Activated naive CD4-positive, alpha-beta T cell treated with anti-CD3 and anti-CD28 coated beads, Interleukin-2, amount 10 ng/mL, durations not matched to agents 7 days and 5 days (primary cell): ENCODE data around the gene FBXO9.

Experiments
- CTCF ChIA-PET: fragments of 350-600 bp; sonication (Branson Sonifier 250); formaldehyde crosslinking; loops from one replicate; lab custom pipeline; 2021; ENCODE audit warnings: antibody characterized with exemption; lab: Charles Lee
- DNase-seq: peaks from one replicate; pipeline ENCODE4 v3.0.0-alpha.2; 2020
- H3K27ac Mint-ChIP-seq: one replicate; pipeline ENCODE4 v1.8.0; 2021; ENCODE audit warnings: mild to moderate bottlenecking, moderate library complexity, mixed read lengths
- H3K27me3 Mint-ChIP-seq: one replicate; pipeline ENCODE4 v1.8.0; 2021; ENCODE audit warnings: mild to moderate bottlenecking, mixed read lengths
- H3K36me3 Mint-ChIP-seq: one replicate; pipeline ENCODE4 v1.8.0; 2021; ENCODE audit warnings: mixed read lengths
- H3K4me1 Mint-ChIP-seq: one replicate; pipeline ENCODE4 v1.8.0; 2021; ENCODE audit warnings: mixed read lengths
- H3K4me3 Mint-ChIP-seq: one replicate; pipeline ENCODE4 v1.8.0; 2021; ENCODE audit warnings: mild to moderate bottlenecking, moderate library complexity, mixed read lengths
- H3K9me3 Mint-ChIP-seq: one replicate; pipeline ENCODE4 v1.8.0; 2021; ENCODE audit warnings: mixed read lengths

Gene FBXO9

DNA sequence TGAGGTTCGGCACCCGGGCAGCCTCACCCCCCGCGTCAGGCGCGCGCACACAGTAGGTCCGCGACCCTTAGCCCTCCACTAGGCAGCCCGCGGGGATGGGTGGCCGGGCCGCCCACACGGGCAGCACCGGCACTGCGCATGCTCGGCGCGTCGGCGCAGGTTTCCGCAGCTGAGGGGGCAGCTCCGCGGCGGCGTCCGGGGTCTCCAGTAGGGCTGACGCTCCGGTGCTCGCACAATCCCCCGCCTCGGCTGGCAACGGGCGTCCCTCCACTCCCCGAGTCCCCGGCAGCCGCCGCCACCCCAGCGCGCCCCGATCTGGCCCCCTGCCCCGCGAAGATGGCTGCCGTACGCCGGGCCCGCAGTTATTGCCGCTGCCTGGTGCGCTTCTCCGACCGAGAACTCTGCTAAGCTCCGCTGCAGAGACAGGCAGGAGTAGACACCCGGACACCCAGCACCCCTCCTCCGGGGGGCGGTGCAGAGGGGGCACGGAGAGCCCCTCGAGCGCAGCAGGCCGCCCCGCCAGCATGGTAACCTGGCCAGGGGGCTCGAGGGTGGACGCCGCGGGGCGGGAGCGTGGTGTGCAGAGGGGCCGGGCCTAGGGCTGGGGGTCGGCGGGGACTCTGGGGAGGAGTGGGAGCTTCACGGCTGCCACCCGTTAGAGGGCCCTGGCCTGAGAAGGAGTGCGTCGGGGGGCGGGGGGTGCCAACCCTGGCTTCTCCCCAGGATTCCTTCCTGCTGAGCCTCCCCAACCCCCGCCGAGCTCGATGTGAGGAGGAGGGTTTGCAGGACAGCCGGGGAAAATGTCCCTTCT, at the start of gene FBXO9:
Gene FBXO9 (plus strand): TSS at position 139 of the 811 bp plus-strand sequence. CDS start 386 bp downstream, at position 525.
- Mint-ChIP-seq H3K4me1 (peaks cover 50% of the 10 kb centered on the region), H3K9me3 (no peaks in the 10 kb centered on the region), H3K27me3 (no peaks in the 10 kb centered on the region), H3K27ac (peak within 1 kb of the TSS; percentile 97), H3K4me3 (peak within 1 kb of the TSS; percentile 99), H3K36me3 (peaks cover 2% of the 10 kb centered on the region)
- CTCF ChIA-PET = interaction anchor here (1.0 to 1.3 kb wide), 2 partner anchors 70 to 420 kb away, joined by 3 to 4 read pairs; partner anchors contain the start of gene GSTA4
- DNase-seq = peak; percentile 84

DNA sequence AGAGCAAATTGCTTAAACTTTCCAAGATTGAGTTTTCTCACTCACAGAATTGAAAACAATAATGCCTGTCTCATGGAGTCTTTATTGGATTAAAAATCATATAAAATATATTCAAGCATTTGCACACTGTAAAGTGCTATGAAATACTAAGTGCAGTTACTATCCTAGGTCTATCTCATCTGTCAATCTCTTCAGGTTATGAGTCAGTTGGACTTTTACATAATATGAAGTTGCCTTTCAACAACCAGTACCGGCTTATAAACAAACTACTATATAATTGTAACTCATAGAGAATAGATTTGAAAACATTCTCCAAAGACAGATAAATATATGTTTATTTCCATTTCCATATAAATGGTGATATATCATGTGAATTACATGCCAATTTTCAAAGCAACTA, 49.7 kb upstream of the FBXO9 start:
- H3K4me1 Mint-ChIP-seq = no peaks in the 10 kb centered on the region
- CTCF ChIA-PET = no interaction called here
- H3K9me3 Mint-ChIP-seq = no peaks in the 10 kb centered on the region
- no peak overlapping the region for H3K4me3 Mint-ChIP-seq
- no peaks in the 10 kb centered on the region for H3K27me3 Mint-ChIP-seq
- no peak for DNase-seq
- H3K36me3 Mint-ChIP-seq = peaks cover 29% of the 10 kb centered on the region
- no peak overlapping the region for H3K27ac Mint-ChIP-seq

DNA sequence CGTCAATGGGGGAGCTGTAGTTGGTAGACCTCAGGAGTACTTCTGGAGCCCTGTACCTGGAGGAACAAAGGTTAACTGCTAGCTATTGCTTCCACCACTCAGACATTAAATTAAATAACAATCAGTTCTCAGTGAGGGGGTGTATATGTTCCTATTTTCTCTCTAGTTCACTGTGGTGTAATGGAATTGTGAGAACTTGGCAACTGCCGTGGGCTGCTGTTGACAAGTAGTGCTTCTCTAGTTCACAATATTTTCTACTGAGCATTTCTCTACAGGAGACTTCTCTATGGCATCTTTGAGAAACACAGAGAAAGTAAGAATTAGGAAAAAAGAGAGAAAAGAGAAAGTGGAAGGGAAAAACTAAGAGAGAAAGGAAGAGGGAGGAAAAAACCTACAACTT, 46.8 kb upstream of the FBXO9 start:
- no peak for DNase-seq
- no peak overlapping the region for H3K4me3 Mint-ChIP-seq
- no peaks in the 10 kb centered on the region for H3K4me1 Mint-ChIP-seq
- H3K36me3 Mint-ChIP-seq = peaks cover 15% of the 10 kb centered on the region
- no peaks in the 10 kb centered on the region for H3K9me3 Mint-ChIP-seq
- no peaks in the 10 kb centered on the region for H3K27me3 Mint-ChIP-seq
- H3K27ac Mint-ChIP-seq = no peak overlapping the region
- CTCF ChIA-PET = no interaction called here

DNA sequence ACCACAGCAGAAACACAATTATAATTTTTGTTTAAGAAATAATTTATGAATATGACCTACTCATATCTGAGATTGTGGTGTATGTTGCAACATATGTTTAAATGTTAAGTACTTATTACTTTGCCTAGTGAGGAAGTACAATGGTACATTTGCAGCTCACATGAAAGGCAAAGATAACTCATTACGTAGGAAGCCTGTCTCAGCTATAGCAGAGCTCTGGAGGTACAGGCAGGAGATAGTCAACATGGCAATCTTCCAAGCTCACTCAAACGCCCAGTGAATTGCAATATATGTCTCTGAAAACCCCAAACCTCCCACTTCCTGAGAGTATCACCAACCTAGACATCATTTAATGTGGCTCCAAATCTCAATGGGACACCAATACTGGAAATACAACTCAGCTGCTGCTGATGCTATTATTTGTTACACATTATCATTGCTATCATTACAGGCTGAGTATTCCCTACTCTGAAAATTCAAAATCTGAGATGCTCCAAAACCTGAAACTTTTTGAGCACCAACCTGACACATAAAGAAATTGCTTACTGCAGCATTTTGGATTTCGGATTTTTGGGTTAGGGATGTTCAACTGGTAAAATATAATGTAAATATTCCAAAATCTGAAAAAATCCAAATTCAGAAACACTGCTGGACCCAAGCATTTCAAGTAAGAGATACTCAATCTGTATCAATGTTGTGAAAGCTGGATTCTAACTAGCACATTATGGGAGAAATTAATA, 45.0 kb upstream of the FBXO9 start:
- peaks cover 9% of the 10 kb centered on the region for H3K36me3 Mint-ChIP-seq
- H3K27ac Mint-ChIP-seq = no peak overlapping the region
- H3K9me3 Mint-ChIP-seq = no peaks in the 10 kb centered on the region
- H3K27me3 Mint-ChIP-seq = no peaks in the 10 kb centered on the region
- DNase-seq = no peak
- no peaks in the 10 kb centered on the region for H3K4me1 Mint-ChIP-seq
- CTCF ChIA-PET = no interaction called here
- H3K4me3 Mint-ChIP-seq = no peak overlapping the region

DNA sequence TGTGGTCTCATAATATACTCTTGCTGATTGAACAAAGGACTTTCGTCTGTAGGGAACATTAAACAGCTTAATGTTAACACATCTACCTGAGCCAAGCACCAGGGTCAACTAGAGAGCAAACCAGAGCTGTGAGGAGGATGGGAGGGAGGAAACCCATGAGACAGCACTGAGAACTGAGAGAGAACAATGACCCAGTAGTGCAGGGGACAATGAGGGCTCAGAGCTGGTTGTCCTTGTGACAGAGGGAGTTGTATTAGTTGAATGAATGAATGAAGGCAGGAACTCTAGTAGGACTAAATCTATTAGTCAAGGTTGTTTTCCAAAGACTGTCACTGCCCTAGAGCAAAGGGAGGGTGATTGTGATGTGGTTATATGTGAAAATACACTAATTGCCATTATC, 41.9 kb upstream of the FBXO9 start:
- DNase-seq = no peak
- H3K9me3 Mint-ChIP-seq = no peaks in the 10 kb centered on the region
- H3K4me3 Mint-ChIP-seq = no peak overlapping the region
- peaks cover 3% of the 10 kb centered on the region for H3K36me3 Mint-ChIP-seq
- H3K4me1 Mint-ChIP-seq = no peaks in the 10 kb centered on the region
- CTCF ChIA-PET = no interaction called here
- no peak overlapping the region for H3K27ac Mint-ChIP-seq
- no peaks in the 10 kb centered on the region for H3K27me3 Mint-ChIP-seq

DNA sequence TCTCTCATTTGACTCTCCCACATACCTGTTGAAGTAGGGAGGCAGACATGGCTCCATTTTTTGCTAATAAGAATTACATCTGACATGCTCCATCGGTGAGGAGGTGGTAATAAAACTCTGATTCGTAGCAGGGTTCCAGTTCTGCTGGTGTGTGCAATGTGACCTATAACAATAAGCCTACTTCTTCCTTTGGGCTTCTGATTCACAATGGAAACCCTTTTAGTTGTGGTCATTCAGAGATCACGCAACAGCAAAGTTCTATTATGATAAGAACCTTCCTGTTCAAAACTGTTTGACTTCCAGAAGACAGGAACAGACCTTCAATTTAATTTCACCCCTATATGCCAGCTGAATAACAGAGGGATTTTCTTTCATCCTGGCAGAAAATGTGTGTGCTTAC, 38.7 kb upstream of the FBXO9 start:
- CTCF ChIA-PET = no interaction called here

DNA sequence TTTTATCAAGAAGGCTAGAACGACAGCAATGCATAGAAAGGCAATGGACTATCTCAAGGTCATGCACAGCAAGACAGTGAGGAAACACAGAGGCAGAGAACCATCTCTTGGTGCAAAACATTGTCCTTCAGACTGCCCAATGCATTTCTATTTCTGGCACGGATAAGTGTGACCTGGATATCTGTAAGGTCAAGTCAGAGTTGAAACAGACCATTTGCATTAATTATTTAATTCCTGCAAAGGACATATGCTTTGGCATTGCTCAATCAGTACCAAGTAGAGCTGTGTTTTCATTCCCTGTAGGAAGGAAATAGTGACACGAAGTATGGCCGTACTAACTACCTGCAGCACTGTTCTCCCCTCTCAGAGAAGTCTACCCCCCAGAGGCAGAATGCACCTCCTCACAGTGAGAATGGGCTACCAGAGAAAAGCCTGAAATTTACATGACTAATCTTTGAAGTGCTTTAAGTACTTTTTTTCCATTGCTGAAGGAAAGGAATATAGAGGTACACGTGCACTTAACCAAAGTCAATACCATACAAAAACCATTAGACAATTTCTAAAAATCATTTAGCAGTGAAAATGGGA, 38.0 kb upstream of the FBXO9 start:
- no peak overlapping the region for H3K27ac Mint-ChIP-seq
- H3K4me3 Mint-ChIP-seq = no peak overlapping the region
- no peaks in the 10 kb centered on the region for H3K9me3 Mint-ChIP-seq
- DNase-seq = no peak
- peaks cover 13% of the 10 kb centered on the region for H3K36me3 Mint-ChIP-seq
- no peaks in the 10 kb centered on the region for H3K27me3 Mint-ChIP-seq
- CTCF ChIA-PET = no interaction called here
- no peaks in the 10 kb centered on the region for H3K4me1 Mint-ChIP-seq

More for the DNA sequence above, 38.7 kb upstream of the FBXO9 start:
- Mint-ChIP-seq H3K9me3 (no peaks in the 10 kb centered on the region), H3K4me1 (no peaks in the 10 kb centered on the region), H3K4me3 (no peak overlapping the region), H3K27ac (no peak overlapping the region), H3K27me3 (no peaks in the 10 kb centered on the region), H3K36me3 (peaks cover 13% of the 10 kb centered on the region)
- DNase-seq = no peak

DNA sequence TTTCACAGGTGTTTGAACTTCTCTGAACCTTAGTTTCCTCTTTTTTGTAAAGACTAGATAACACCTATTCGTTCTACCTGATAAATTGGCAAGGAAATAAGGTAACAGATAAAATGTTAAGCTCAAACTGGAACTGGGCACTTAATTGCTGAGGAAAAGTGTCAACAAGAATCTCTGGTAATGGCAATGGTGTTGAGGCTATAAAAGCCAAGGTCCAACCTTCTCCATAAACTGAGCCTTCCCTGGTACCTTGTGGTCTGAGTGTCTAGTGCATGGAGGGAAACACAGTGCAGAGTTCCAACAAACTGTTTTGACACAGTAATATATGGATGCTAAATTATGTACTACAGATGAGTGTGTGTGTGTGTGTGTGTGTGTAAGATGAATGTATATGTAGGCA, 36.7 kb upstream of the FBXO9 start:
- Mint-ChIP-seq H3K4me3 (no peak overlapping the region), H3K36me3 (peaks cover 13% of the 10 kb centered on the region), H3K4me1 (no peaks in the 10 kb centered on the region), H3K27ac (no peak overlapping the region), H3K27me3 (no peaks in the 10 kb centered on the region), H3K9me3 (no peaks in the 10 kb centered on the region)
- no peak for DNase-seq
- CTCF ChIA-PET = no interaction called here

DNA sequence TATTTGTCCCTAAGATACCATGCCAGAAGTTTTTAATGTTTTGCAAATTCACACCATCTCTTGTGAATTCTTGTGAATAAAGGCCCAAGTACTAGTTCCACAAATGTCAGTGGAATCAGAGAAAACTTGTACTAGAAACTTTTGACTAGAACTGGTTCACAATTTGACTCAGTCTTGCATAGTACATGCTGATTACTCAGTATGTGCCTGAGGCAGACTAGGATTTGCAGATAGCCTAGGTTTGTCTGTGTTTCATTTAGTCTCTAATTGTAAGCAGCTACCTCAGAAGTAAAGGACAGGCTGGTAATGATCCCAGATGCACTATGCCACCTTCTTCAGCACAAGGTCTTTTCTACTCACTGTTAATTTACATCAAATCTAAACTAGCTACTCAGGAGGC, 35.9 kb upstream of the FBXO9 start:
- Mint-ChIP-seq H3K36me3 (peaks cover 13% of the 10 kb centered on the region), H3K4me1 (no peaks in the 10 kb centered on the region), H3K4me3 (no peak overlapping the region), H3K9me3 (no peaks in the 10 kb centered on the region), H3K27me3 (no peaks in the 10 kb centered on the region), H3K27ac (no peak overlapping the region)
- DNase-seq = no peak
- CTCF ChIA-PET = no interaction called here

DNA sequence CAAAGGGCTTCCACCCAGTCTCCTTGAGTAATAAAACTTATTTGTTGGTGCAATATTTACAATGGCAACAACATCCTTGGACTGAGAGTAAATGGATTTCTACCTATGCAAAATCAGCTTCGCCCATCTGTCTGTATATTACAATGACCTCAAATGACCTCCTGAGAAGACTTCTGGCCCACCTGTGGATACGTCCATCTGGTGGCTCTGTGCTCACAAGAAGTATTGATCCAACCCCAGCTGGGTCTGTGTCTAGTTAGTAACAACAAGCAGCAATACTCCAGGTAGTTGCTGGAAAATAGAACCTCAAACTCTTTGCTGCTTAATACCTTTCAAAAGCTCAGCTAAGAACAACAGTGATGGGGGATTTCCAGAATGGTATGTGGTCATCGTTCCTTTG, 35.4 kb upstream of the FBXO9 start:
- no peaks in the 10 kb centered on the region for H3K27me3 Mint-ChIP-seq
- no peaks in the 10 kb centered on the region for H3K4me1 Mint-ChIP-seq
- CTCF ChIA-PET = no interaction called here
- H3K4me3 Mint-ChIP-seq = no peak overlapping the region
- peaks cover 13% of the 10 kb centered on the region for H3K36me3 Mint-ChIP-seq
- DNase-seq = no peak
- H3K27ac Mint-ChIP-seq = no peak overlapping the region
- no peaks in the 10 kb centered on the region for H3K9me3 Mint-ChIP-seq

DNA sequence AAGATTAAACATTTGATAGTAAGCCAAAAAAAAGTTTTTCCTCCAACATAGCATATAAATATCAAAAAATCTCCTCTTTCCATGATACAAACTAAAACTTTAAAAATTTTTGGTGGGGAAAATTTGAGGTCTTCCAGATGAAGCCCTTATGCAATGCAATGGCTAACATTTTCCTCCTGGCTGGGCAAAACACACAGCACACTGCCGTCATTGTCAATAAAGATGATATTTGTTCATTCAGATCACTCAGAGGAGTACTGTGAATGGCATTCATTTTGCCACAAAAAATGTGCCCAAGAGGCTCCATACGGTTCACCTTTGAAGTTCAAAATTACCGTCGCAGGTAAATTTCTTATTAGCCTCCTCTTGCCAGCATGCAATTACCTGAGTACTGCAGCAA, 33.9 kb upstream of the FBXO9 start:
- H3K4me1 Mint-ChIP-seq = no peaks in the 10 kb centered on the region
- no peaks in the 10 kb centered on the region for H3K27me3 Mint-ChIP-seq
- CTCF ChIA-PET = interaction anchor here (0.6 kb wide), 1 partner anchor 1750 kb away, joined by 3 read pairs; no protein-coding TSS in a partner anchor
- H3K27ac Mint-ChIP-seq = no peak overlapping the region
- DNase-seq = no peak
- no peaks in the 10 kb centered on the region for H3K9me3 Mint-ChIP-seq
- H3K36me3 Mint-ChIP-seq = peaks cover 13% of the 10 kb centered on the region
- H3K4me3 Mint-ChIP-seq = no peak overlapping the region

DNA sequence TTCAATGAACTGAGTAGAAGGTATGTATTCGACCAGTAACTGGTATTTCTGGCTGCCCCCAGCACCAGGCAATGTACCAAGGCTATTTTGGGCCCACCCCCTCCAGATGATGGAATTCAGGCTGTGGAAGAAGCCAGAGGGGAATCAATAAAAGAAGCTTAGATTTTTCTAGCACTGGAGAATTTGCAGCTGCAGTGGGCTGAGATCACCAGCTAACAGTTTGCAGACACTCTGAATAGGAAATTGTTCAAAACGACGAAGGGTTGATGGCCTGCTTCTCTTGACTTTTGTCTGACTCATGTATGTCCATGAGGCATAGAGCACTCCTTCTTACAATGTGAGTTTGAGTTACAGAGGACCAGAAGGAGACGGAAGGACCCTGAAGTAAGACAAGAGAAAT, 32.4 kb upstream of the FBXO9 start:
- H3K36me3 Mint-ChIP-seq = peaks cover 13% of the 10 kb centered on the region
- CTCF ChIA-PET = no interaction called here
- H3K27me3 Mint-ChIP-seq = no peaks in the 10 kb centered on the region
- H3K4me1 Mint-ChIP-seq = no peaks in the 10 kb centered on the region
- H3K4me3 Mint-ChIP-seq = no peak overlapping the region
- DNase-seq = no peak
- no peak overlapping the region for H3K27ac Mint-ChIP-seq
- no peaks in the 10 kb centered on the region for H3K9me3 Mint-ChIP-seq

DNA sequence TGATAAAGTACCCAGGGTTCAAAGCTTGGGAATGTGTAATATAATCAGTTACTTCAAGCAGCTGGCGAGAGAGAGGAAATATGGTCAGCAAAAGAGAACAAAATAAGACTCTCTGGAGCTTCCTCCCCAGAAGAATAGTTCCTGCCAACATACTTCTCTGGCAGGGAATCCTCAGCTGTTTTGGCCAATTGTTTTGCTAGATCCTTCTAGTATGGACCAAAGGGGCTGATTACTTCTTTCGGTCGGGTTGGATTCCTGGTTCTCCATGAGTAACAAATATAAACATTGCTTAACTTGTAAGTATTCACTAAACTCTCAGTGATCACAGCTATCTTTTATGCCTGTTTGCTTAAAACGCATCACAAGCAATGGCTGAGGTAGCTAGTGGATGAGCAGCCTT, 31.4 kb upstream of the FBXO9 start:
- no peaks in the 10 kb centered on the region for H3K4me1 Mint-ChIP-seq
- H3K36me3 Mint-ChIP-seq = peaks cover 11% of the 10 kb centered on the region
- H3K27ac Mint-ChIP-seq = no peak overlapping the region
- no peaks in the 10 kb centered on the region for H3K9me3 Mint-ChIP-seq
- H3K27me3 Mint-ChIP-seq = no peaks in the 10 kb centered on the region
- no peak for DNase-seq
- CTCF ChIA-PET = no interaction called here
- no peak overlapping the region for H3K4me3 Mint-ChIP-seq

DNA sequence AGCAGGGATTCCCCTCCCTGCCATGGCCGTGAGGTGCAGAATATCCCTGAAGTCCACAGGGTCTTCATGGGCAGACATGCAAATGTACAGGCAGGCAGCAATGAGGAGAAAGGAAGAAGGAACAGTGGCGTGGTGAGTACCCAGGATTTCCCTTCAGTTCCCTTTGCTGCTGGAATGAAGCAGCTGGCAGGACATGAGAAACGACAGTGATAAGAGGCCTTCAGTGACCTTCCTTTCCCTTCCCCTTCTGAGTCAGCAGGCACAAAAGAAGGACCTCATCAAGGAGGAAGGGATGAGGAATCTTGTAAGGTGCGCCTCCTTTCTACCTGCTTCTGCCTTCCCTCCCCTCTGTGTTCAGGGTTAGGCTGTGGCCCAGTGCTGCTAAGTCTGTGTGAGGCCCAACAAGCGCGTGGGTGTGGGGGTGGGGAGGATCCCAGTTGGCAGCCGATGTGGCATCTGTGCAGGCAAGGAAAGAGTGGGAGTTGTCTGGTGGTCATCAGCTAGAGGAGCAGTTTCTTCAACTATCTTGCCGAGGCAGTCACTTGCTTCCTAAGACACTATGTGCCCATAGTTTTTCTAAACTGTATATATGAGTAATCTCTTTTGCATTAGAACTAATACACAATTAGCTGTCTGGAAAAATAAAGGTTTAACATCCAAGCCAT, 29.5 kb upstream of the FBXO9 start:
- no peak for DNase-seq
- no peak overlapping the region for H3K4me3 Mint-ChIP-seq
- no peaks in the 10 kb centered on the region for H3K4me1 Mint-ChIP-seq
- H3K27ac Mint-ChIP-seq = no peak overlapping the region
- H3K27me3 Mint-ChIP-seq = no peaks in the 10 kb centered on the region
- CTCF ChIA-PET = no interaction called here
- no peaks in the 10 kb centered on the region for H3K9me3 Mint-ChIP-seq
- H3K36me3 Mint-ChIP-seq = peaks cover 21% of the 10 kb centered on the region
